SK-N-SH (cell line): ENCODE results near the gene ZNF599. TPM values are rescaled to one million over a fixed set of nuclear protein-coding genes. Genes with fewer than 3 reads are reported as not detected.

ENCODE experiments used
- CTCF ChIA-PET: fragments of 300-600, 350-600 bp; formaldehyde crosslinking; extraction: SDS; loops from one replicate; lab custom pipeline; 2021; lab: Yijun Ruan, JAX
- POLR2A ChIA-PET: fragments of 350-600 bp; sonication (Branson Sonifier 250); formaldehyde crosslinking; extraction: SDS; loops from one replicate; lab custom pipeline; 2020; ENCODE audit warnings: antibody characterized with exemption, inconsistent platforms; lab: Yijun Ruan, JAX
- DNase-seq: peaks from one replicate; pipeline ENCODE4 v3.0.0; 2012
- H2AFZ ChIP-seq: fragments of 200-600 bp; sonication (generic); 2 replicates; pipeline ENCODE4 v1.8.1; 2016; ENCODE audit warnings: antibody characterized with exemption, mild to moderate bottlenecking, low read depth
- H3F3A ChIP-seq: fragments of 200-600 bp; sonication (generic); replicated peaks from 2 replicates; pipeline ENCODE3; 2016; ENCODE audit warnings: antibody characterized with exemption, mild to moderate bottlenecking; ENCODE audit not compliant: insufficient read depth
- H3K27ac ChIP-seq, 2 experiments: fragments of 200-500 bp in 1 of 2; fragments of 200-600 bp in 1 of 2; sonication (Bioruptor generic) in 1 of 2; sonication (generic), shearing (Covaris generic) in 1 of 2; 2 replicates each; pipeline versions ENCODE4 v1.5.1 to v1.6.1; 2014 to 2016; ENCODE audit warnings: low read depth in 2 of 2, inconsistent platforms in 1 of 2, low read length in 1 of 2, mild to moderate bottlenecking in 1 of 2, mixed read lengths in 1 of 2
- H3K27me3 ChIP-seq: fragments of 200-600 bp; sonication (generic), shearing (Covaris generic); 2 replicates; pipeline ENCODE4 v1.6.1; 2016; ENCODE audit warnings: mixed run types; ENCODE audit not compliant: insufficient read depth
- H3K36me3 ChIP-seq, 2 experiments: fragments of 200-500 bp in 1 of 2; fragments of 200-600 bp in 1 of 2; sonication (Bioruptor generic) in 1 of 2; sonication (generic) in 1 of 2; replicated peaks in 1 of 2; 2 replicates each; pipeline versions ENCODE3 to v1.5.1; 2014 to 2016; ENCODE audit warnings: low read length in 1 of 2, mild to moderate bottlenecking in 1 of 2; ENCODE audit not compliant: insufficient read depth in 2 of 2, control insufficient read depth in 1 of 2
- H3K4me1 ChIP-seq, 2 experiments: fragments of 200-500 bp in 1 of 2; fragments of 200-600 bp in 1 of 2; sonication (Bioruptor generic) in 1 of 2; sonication (generic), shearing (Covaris generic) in 1 of 2; 2 replicates each; pipeline versions ENCODE4 v1.5.1 to v1.6.1; 2014 to 2016; ENCODE audit warnings: low read depth in 1 of 2, low read length in 1 of 2, mixed run types in 1 of 2; ENCODE audit not compliant: insufficient read depth in 2 of 2, control insufficient read depth in 1 of 2
- H3K4me2 ChIP-seq: fragments of 200-600 bp; sonication (generic), shearing (Covaris generic); 2 replicates; pipeline ENCODE4 v1.6.1; 2017; ENCODE audit warnings: mixed run types
- H3K4me3 ChIP-seq, 2 experiments: fragments of 200-500 bp in 1 of 2; fragments of 200-600 bp in 1 of 2; sonication (Bioruptor generic) in 1 of 2; sonication (generic), shearing (Covaris generic) in 1 of 2; 2 replicates each; pipeline versions ENCODE4 v1.5.1 to v1.8.1; 2014 to 2016; ENCODE audit warnings: low read depth in 2 of 2, inconsistent platforms in 1 of 2, low read length in 1 of 2, mild to moderate bottlenecking in 1 of 2, mixed read lengths in 1 of 2, moderate library complexity in 1 of 2
- H3K79me2 ChIP-seq: fragments of 200-600 bp; sonication (generic); 2 replicates; pipeline ENCODE4 v1.8.1; 2017; ENCODE audit warnings: mild to moderate bottlenecking; ENCODE audit not compliant: insufficient read depth
- H3K9ac ChIP-seq: fragments of 200-600 bp; sonication (generic); 2 replicates; pipeline ENCODE4 v1.6.1; 2017; ENCODE audit warnings: mixed run types
- H3K9me2 ChIP-seq: fragments of 200-600 bp; sonication (generic); 2 replicates; pipeline ENCODE4 v1.6.1; 2017; ENCODE audit warnings: mixed run types
- H3K9me3 ChIP-seq: fragments of 200-600 bp; sonication (generic); 2 replicates; pipeline ENCODE4 v1.6.1; 2017; ENCODE audit warnings: mixed run types, mild to moderate bottlenecking, moderate library complexity
- H4K20me1 ChIP-seq: fragments of 200-600 bp; sonication (generic); 2 replicates; pipeline ENCODE4 v1.6.1; 2017; ENCODE audit warnings: mild to moderate bottlenecking, mixed run types; ENCODE audit not compliant: insufficient read depth
- CHD2 ChIP-seq: fragments of 150-350 bp; IDR thresholded peaks from 2 replicates; pipeline ENCODE4 v1.6.1; 2018; ENCODE audit warnings: low read length; ENCODE audit not compliant: partially characterized antibody
- EZH2phosphoT487 ChIP-seq: fragments of 200-600 bp; sonication (generic); IDR thresholded peaks from 2 replicates; pipeline ENCODE4 v1.6.1; 2017; ENCODE audit warnings: low read depth, mixed run types, mild to moderate bottlenecking, antibody characterized with exemption, moderate library complexity, borderline replicate concordance
- FOSL2 ChIP-seq: IDR thresholded peaks from 2 replicates; pipeline ENCODE4 v1.4.0; 2012; ENCODE audit warnings: low read depth, mild to moderate bottlenecking, moderate library complexity, borderline replicate concordance
- JUND ChIP-seq: IDR thresholded peaks from 2 replicates; pipeline ENCODE4 v1.4.0; 2012
- MEF2A ChIP-seq: IDR thresholded peaks from 2 replicates; pipeline ENCODE4 v1.4.0; 2012; ENCODE audit warnings: low read depth, borderline replicate concordance
- MXI1 ChIP-seq: IDR thresholded peaks from 2 replicates; pipeline ENCODE4 v1.6.1; 2012; ENCODE audit warnings: mild to moderate bottlenecking, low read depth, low read length, improper control_type of control experiment
- POLR2AphosphoS5 ChIP-seq: IDR thresholded peaks from 2 replicates; pipeline ENCODE4 v1.6.1; 2012; ENCODE audit warnings: low read depth, low read length
- RAD21 ChIP-seq: IDR thresholded peaks from 2 replicates; pipeline ENCODE4 v1.6.1; 2012; ENCODE audit warnings: mild to moderate bottlenecking, low read length
- RCOR1 ChIP-seq: fragments of 150-350 bp; IDR thresholded peaks from 2 replicates; pipeline ENCODE4 v1.6.1; 2017; ENCODE audit warnings: antibody characterized with exemption, low read length
- TAF1 ChIP-seq: IDR thresholded peaks from 2 replicates; pipeline ENCODE4 v1.6.1; 2012; ENCODE audit warnings: low read depth, mild to moderate bottlenecking, low read length, moderate library complexity, borderline replicate concordance
- TCF12 ChIP-seq: IDR thresholded peaks from 2 replicates; pipeline ENCODE4 v1.4.0; 2012
- WGBS: methylation state at CpG from one replicate; pipeline ENCODE4 v1.1.6; 2017; ENCODE audit warnings: low lambda C conversion rate; 5-methylcytosine and 5-hydroxymethylcytosine counted together
- polyA plus RNA-seq, 3 experiments: library from polyadenylated mRNA; depleted of rRNA; stranded (reverse); fragments of >200 nt; gene quantifications; 2 replicates each; pipeline ENCODE4 v1.2.3, GENCODE V29; 2012
- TF ChIP-seq, protein P1 (sequence below): IDR thresholded peaks from 2 replicates; pipeline ENCODE4; 2012
- TF ChIP-seq, protein P2 (sequence below): IDR thresholded peaks from 2 replicates; pipeline ENCODE4 v1.6.1; 2012; ENCODE audit warnings: mild to moderate bottlenecking, low read depth, low read length, moderate library complexity
- TF ChIP-seq, protein P3 (sequence below): fragments of 150-350 bp; IDR thresholded peaks from 2 replicates; pipeline ENCODE4 v1.6.1; 2016; ENCODE audit warnings: mild to moderate bottlenecking, low read depth, low read length
- TF ChIP-seq, protein P4 (sequence below): IDR thresholded peaks from 2 replicates; pipeline ENCODE4 v1.4.0; 2012; ENCODE audit warnings: low read depth

The ZNF599 gene
- polyA plus RNA-seq, 1 of the 3 experiments (the other 2 are of a cell fraction), result 17.9 TPM

DNA sequence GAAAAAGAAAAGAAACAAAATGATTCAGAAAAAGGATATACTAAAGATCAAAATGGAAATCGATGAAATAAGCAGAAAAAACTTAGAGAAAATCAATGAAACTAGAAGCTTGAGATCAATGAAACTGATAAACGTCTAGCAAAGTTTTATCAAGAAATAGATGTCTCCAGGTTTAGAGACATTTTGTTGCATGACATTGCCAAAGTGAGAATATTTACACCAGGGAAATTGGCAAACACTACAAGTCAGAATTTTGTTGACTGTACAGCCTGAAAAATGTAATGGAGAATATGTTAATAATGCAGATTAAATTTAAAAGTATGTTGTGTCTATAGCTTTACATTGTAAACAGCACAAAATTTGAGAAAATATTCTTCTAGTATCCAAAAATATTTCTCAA lies 5.3 kb upstream of the ZNF599 start:
- Histone ChIP-seq H3K4me1 (no peaks in the 10 kb centered on the region; a peak in 1 of 4 replicates), H3F3A (no peaks in the 10 kb centered on the region), H4K20me1 (no peaks in the 10 kb centered on the region), H3K79me2 (no peaks in the 10 kb centered on the region), H3K27ac (no peak overlapping the region), H3K36me3 (no peaks in the 10 kb centered on the region), H2AFZ (no peak overlapping the region), H3K4me2 (no peak overlapping the region), H3K9me3 (no peaks in the 10 kb centered on the region), H3K9me2 (no peaks in the 10 kb centered on the region), H3K4me3 (no peak overlapping the region), H3K27me3 (no peaks in the 10 kb centered on the region), H3K9ac (no peak overlapping the region)
- ChIA-PET CTCF (no interaction called here), POLR2A (no interaction called here)
- no peak for DNase-seq
- WGBS, result under 1% methylated on average over 2 of the region's 2 CpGs
- TF ChIP-seq, protein P1, sequence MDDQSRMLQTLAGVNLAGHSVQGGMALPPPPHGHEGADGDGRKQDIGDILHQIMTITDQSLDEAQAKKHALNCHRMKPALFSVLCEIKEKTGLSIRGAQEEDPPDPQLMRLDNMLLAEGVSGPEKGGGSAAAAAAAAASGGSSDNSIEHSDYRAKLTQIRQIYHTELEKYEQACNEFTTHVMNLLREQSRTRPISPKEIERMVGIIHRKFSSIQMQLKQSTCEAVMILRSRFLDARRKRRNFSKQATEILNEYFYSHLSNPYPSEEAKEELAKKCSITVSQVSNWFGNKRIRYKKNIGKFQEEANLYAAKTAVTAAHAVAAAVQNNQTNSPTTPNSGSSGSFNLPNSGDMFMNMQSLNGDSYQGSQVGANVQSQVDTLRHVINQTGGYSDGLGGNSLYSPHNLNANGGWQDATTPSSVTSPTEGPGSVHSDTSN, result no peak
- TF ChIP-seq MEF2A (no peak), EZH2phosphoT487 (no peak), RCOR1 (no peak), MXI1 (no peak), TCF12 (no peak), POLR2AphosphoS5 (no peak), RAD21 (no peak), FOSL2 (no peak), TAF1 (no peak), JUND (no peak), CHD2 (no peak)
- TF ChIP-seq, protein P2, sequence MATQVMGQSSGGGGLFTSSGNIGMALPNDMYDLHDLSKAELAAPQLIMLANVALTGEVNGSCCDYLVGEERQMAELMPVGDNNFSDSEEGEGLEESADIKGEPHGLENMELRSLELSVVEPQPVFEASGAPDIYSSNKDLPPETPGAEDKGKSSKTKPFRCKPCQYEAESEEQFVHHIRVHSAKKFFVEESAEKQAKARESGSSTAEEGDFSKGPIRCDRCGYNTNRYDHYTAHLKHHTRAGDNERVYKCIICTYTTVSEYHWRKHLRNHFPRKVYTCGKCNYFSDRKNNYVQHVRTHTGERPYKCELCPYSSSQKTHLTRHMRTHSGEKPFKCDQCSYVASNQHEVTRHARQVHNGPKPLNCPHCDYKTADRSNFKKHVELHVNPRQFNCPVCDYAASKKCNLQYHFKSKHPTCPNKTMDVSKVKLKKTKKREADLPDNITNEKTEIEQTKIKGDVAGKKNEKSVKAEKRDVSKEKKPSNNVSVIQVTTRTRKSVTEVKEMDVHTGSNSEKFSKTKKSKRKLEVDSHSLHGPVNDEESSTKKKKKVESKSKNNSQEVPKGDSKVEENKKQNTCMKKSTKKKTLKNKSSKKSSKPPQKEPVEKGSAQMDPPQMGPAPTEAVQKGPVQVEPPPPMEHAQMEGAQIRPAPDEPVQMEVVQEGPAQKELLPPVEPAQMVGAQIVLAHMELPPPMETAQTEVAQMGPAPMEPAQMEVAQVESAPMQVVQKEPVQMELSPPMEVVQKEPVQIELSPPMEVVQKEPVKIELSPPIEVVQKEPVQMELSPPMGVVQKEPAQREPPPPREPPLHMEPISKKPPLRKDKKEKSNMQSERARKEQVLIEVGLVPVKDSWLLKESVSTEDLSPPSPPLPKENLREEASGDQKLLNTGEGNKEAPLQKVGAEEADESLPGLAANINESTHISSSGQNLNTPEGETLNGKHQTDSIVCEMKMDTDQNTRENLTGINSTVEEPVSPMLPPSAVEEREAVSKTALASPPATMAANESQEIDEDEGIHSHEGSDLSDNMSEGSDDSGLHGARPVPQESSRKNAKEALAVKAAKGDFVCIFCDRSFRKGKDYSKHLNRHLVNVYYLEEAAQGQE, result no peak
- TF ChIP-seq, protein P3, sequence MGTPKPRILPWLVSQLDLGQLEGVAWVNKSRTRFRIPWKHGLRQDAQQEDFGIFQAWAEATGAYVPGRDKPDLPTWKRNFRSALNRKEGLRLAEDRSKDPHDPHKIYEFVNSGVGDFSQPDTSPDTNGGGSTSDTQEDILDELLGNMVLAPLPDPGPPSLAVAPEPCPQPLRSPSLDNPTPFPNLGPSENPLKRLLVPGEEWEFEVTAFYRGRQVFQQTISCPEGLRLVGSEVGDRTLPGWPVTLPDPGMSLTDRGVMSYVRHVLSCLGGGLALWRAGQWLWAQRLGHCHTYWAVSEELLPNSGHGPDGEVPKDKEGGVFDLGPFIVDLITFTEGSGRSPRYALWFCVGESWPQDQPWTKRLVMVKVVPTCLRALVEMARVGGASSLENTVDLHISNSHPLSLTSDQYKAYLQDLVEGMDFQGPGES, result no peak
- TF ChIP-seq, protein P4, sequence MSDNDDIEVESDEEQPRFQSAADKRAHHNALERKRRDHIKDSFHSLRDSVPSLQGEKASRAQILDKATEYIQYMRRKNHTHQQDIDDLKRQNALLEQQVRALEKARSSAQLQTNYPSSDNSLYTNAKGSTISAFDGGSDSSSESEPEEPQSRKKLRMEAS, result no peak
